GM11168 (cell line): ENCODE measurements around the gene ZNF629.

ENCODE experiments used
- in situ Hi-C: fragments of 300-500 bp; cut with MboI; formaldehyde crosslinking; loops from one replicate; pipeline ENCODE4 v1.12.0; 2022; ENCODE audit warnings: low sequenced_read_pairs; ENCODE audit not compliant: unreplicated experiment

ZNF629 gene

DNA sequence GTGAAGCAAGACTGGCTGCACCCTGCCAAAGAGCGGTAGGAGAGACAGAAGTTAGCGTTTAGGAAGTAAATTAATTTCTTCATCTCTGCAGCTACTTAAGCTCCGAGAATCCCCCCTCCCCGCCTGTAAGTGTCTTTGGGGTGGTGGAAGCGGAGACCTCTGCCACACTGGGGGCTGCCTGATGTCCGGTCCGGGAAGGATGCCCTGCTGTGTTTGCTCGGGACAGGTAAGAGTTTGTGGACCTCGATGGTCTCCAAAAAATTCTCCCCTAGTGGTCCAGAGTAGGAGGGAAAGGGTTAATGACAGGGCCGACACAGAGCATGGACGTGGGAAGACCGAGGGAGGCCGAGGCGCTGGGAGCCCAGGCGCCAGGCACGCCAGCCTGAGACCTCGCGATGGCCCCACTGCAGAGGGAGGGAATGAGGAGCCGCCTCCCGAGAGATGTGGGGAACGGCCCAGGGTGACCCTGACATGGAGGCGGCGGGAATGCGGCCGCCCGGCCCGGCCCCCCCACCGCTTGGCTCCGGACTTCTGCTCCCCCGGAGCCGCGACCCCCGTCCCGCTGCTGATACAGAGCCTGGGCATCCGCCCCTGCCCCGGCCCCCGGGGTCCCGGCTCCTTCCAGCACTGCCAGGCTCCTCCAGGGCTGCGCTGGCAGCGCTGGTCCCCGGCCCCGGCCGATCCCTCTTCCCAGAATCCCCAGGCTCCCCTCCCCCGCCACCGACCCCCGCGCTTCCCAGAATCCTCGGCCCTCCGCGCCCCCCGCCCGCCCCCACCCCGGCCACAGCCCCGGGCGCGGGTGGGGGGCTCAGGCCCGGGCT is 680 bp downstream of the ZNF629 start:
- in situ Hi-C loops: no loop called here

DNA sequence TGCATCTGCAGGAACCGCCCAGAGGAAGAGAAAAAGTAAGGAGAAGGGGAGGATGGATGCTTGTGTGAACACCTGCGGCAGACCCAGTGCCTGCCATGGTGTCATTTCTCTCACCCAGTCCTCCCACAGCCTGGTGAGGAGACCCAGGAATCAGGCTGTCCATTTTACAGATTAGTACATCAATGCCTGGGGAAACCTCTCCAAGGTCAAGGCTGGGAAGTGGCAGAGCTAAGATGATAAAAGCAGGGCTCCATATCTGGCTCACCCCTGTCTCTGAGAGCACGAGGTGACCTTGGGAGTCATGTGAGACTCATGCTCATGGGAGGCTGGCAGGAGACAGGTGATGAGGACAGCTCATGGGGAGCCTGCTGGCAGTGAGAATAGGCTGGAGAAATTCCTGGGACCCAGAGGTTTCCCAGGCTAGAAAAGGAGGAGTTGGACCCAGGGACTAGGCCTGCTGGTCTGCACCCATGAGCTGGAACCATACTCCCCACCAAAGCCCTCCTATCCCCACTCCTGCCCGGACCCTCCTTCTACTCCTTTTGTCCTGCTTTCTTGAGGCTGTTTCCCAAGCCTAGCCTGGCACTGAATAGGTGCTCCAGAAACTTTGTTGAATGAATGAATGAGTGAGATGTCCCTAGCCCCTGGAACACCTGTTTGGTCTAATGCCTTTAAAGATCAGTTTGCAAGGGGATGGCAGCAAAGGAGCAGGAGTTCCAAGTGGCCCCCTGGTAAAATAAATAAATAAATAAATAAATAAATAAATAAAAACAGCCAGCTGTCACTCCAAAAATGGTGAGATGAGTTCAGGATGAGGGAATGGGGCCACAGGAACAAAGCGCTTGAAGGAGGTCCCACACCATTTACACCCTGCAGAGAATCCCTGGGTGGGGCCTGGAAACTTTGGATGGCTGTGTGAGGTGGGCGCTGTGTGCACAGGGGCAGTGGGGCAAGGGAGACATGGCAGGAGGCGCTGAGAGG is 1.6 kb downstream of the ZNF629 start:
- in situ Hi-C loops: no loop called here

DNA sequence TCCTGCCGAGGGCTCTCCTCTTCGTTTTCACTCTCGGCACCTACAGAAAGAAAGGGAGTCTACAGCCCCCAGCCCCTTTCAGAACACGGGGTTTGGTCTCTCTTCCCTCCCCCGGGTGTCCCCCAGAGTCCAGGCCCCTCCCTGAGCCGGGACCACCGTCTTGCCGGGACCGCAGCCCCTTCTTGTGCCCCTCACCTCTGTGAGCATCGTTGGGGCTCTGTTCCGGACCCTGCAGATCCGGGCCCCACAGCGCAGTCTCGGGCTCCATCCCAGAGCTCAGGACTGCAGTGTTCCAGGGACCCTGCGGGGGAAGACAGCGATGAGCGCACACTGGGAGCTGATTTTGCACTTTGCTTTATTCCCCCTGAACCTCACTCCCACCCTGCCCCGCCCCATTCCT is 2.8 kb downstream of the ZNF629 start:
- in situ Hi-C loops: no loop called here

GRCh38 chr16:30783280-30784109 is 3.5 kb downstream of the ZNF629 start:
- in situ Hi-C loops: no loop called here

DNA sequence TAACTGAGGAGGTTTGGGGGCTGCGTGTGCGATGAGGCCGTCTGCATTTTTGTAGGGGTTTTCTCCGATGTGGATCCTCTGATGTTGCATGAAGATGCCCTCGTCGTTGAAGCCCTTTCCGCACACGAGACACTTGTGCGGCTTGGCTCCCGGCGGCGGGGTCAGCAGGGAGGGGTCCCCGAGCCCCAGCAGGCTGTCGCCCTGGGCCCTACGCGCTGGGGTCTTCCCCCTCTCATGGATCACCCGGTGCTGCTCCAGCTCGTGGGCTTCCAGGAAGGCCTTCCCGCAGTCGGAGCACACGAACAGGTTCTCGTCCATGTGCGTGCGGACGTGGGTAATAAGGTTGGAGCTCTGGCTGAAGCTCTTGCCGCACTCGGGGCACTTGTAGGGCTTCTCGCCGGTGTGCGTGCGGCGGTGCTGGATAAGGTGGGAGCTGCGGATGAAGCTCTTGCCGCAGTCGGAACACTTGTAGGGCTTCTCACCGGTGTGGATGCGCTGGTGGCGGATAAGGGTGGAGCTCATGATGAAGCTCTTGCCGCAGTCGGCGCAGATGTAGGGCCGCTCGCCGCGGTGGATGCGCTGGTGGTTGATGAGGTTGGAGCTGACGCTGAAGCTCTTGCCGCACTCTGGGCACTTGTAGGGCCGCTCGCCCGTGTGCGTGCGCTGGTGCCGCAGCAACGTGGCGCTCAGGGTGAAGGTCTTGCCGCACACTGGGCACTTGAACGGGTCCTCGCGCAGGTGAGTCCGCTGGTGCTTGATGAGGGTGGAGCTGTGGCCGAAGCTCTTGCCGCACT is 4.3 kb downstream of the ZNF629 start:
- in situ Hi-C loops: no loop called here

DNA sequence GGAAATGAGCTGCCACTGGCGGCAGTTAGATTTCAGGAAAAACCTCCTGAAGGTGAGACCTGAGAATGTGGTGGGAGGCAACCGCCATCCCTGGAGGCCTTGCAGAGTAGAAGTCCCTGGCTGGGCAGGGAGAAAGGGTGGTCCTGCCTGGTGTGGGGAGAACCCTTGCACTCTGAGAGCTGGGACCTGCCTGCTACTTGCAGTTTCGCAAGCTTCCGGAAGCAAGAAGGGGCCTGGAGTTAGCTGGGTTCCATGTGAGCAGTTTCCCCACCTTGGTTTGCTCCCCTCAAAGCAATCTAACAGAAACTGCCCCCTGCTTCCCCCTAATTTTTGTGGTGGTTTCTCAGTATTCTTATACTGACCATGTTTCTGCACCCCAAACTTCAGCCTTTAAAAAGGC is 6.5 kb downstream of the ZNF629 start:
- in situ Hi-C loops: no loop called here

- in situ Hi-C loops: no loop called here
These were observed 7.0 kb downstream of the ZNF629 start for GRCh38 chr16:30780021-30780420.

GRCh38 chr16:30779596-30779995 is 7.4 kb downstream of the ZNF629 start:
- in situ Hi-C loops: no loop called here

- in situ Hi-C loops: no loop called here
These were observed 8.3 kb downstream of the ZNF629 start for GRCh38 chr16:30778549-30779244.

DNA sequence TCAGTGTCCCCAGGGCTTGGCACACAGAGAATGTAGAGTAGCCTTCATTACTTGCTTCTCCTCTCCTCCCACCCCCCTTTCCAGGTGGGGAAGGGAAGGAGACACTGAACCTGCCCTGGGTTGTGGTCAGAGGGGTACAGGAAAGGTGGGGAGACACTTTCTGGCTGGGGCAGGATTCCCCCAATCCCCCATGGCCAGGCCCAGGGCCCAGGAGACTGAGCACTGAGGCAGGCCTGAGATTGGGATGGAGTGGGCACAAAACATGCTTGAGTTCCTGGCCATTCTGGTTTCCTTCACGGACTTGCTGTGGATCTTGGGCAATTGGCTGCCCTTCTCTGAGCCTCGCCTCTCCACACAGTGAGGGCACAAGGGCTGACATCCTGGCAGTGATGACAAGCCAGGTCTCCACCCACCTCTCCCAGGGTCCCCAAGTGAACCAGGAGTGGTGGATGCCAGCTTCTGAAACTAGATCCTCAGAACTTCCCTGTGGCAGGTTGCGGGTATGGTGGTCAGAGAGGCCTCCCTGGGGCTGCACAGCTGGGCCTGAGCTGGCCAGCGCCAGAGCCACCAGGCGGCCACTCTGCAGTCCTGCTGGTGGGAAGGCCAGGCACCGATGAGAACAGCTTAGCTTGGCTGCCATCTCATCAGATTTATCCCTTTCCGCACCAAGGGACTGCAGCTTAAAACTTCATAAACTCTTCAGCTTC is 9.3 kb downstream of the ZNF629 start:
- in situ Hi-C loops: no loop called here

GRCh38 chr16:30775392-30776188 is 11.4 kb downstream of the ZNF629 start:
- in situ Hi-C loops: no loop called here

GRCh38 chr16:30775131-30775391 is 11.9 kb downstream of the ZNF629 start:
- in situ Hi-C loops: no loop called here

DNA sequence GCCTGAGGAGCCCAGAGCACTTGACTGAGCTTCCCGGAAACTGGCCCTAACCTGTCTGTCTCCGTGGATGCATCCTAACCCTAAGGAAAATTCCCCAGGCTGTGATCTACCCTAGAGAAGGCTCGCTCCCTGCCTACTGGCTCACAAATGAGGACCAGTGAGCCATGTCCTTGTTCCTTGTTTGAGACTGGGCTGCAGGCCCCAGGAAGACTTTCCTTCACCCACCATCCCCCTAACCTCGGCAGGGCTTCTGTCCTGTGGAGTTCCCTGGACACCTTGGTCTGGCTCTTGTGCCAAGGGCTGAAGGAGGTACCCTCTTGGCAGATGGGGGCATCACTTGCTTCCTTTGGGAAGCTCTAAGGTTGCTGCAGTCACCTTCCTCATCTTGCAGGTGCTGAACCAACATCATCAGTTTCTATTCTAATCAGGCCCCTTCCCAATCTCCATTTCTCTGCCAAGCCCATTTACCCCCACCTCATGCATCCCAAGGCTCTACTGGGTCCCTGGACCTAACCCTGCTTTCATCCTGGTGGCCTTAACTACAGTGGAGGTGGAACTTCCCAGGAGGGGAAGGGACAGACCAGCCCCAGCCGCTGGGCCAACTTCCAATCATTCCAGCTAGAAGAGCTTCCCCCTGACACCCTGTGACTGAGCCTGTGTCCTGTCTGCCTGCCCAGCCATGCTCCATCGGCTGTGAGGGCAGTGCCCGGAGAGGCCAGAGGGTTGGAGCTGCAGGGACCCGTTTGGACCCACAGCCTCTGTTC is 12.5 kb downstream of the ZNF629 start:
- in situ Hi-C loops: no loop called here

DNA sequence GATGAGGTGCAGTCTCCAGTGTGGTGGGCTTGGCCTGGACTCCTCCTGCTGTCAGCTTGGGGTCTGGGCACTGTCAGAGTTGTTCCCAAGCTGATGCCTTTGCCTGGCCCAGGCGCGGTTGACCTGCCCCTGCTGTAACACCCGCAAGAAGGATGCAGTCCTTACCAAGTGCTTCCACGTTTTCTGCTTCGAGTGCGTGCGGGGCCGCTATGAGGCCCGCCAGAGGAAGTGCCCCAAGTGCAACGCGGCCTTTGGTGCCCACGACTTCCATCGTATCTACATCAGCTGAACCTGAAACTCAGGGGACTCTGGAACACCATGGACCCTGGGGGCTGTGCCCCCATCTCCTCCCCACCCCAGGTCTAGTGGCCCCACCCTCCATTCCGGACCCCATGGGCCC is 13.2 kb downstream of the ZNF629 start:
- in situ Hi-C loops: no loop called here

DNA sequence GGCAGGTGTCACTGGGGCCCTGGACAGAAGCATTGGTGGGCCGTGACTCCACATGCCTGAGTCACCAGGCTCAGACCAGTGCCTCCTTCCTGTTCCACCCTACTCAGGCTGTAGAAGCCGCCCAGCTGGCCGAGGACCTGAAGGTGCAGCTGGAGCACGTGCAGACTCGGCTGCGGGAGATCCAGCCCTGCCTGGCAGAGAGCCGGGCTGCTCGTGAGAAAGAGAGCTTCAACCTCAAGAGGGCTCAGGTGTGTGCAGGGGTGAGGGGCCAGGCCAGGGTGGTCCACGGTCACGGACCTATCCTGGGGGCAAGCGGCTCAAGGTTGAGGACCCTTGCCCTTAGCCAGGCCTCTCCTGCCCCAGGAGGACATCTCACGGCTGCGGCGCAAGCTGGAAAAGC is 15.3 kb downstream of the ZNF629 start:
- in situ Hi-C loops: no loop called here

- in situ Hi-C loops: no loop called here
These were observed 17.5 kb downstream of the ZNF629 start for GRCh38 chr16:30769379-30770089.
